ENCODE measurements around the gene CD55. TPM values are rescaled to one million over a fixed set of nuclear protein-coding genes. Genes with fewer than 3 reads are reported as not detected.

The CD55 gene
- total RNA-seq, 2 donors from 2014 or later, result 137 to 147 TPM

DNA sequence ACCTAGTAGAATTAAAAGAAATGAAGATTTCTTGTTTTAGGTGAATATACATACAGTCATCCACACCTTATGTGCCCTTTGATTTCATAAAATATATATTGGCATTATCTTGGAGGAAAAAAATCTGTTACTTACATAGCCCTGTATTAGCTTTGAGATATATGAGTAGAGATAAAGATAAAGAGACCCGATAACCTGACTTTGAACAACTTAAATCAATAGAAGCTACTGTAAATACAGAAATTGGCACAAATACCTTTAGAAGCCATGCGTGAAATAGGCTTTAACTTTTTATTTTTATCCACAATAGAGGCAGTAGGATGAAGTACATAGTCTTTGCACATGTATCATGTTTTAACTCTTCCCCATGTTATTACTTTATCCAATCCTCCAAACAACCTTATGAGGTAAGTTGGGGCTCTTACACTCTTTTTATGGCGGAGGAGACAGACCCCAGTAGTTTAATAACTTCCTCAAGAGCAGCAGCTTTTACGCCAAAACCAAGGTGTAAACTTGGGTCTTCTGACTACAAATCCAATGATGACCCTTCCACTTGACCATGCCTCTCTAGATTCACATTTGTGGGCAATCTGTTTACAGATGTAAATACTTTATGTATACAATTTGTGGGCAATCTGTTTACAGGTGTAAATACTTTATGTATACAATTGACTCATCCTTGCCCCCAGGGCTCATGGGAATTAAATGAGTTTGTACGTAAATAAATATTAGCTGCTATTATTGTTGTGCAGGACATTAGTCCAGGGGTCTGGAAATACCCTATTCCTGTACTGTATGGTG, 2.1 kb downstream of the CD55 start:
- peaks cover 60% of the 10 kb centered on the region for H3K4me1 Mint-ChIP-seq (ENCODE audit: low read depth)
- peak overlapping the region; percentile 68 to 90 for H3K4me3 Mint-ChIP-seq
- H3K9me3 Mint-ChIP-seq, result peaks cover 0 to 3% of the 10 kb centered on the region in 2 donors
- H3K27me3 Mint-ChIP-seq (ENCODE audit: low read depth), result no peaks in the 10 kb centered on the region
- DNase-seq (no peak), ATAC-seq (replicated peaks in 1 of 2) (no peak)
- H3K36me3 Mint-ChIP-seq (ENCODE audit: insufficient read depth in 2 of 2), result peaks cover 20 to 49% of the 10 kb centered on the region in 2 donors
- peak overlapping the region; percentile 87 for H3K27ac Mint-ChIP-seq

DNA sequence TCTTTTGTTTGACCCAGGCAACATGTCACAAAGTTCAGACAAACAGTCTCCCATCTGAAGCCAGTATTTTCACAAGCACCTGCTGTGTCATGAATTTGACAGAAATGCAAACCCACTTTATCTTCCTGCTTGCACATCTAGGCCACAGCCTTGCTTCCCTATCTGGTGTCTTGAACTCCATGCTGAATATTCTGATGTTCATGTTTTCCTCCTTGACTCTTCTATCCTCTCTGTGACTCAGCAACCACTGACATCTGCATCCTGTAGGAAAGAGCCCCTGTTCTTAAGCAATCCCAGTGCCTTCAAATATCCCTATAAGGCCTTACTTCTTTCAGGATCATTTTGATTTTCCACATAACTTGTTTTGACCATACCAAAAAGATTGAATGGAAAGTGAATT, 6.5 kb downstream of the CD55 start:
- Mint-ChIP-seq H3K27ac (no peak overlapping the region), H3K4me1 (ENCODE audit: low read depth) (peaks cover 67% of the 10 kb centered on the region), H3K4me3 (no peak overlapping the region), H3K36me3 (ENCODE audit: insufficient read depth in 2 of 2) (peaks cover 28 to 78% of the 10 kb centered on the region in 2 donors), H3K9me3 (peaks cover under 1 to 2% of the 10 kb centered on the region in 2 donors), H3K27me3 (ENCODE audit: low read depth) (no peaks in the 10 kb centered on the region)
- DNase-seq (no peak), ATAC-seq (replicated peaks in 1 of 2) (peak in 1 of 2 donors; percentile 18)

- no peak for DNase-seq
- Mint-ChIP-seq H3K9me3 (peaks cover 7 to 10% of the 10 kb centered on the region in 2 donors), H3K27ac (no peak overlapping the region), H3K4me3 (no peak overlapping the region), H3K36me3 (ENCODE audit: insufficient read depth in 2 of 2) (peaks cover 33 to 80% of the 10 kb centered on the region in 2 donors), H3K27me3 (ENCODE audit: low read depth) (no peaks in the 10 kb centered on the region), H3K4me1 (ENCODE audit: low read depth) (peaks cover 69% of the 10 kb centered on the region)
- ATAC-seq (replicated peaks in 1 of 2), result peak in 1 of 2 donors; percentile 39
Observed at GRCh38 chr1:207328908-207329440, 7.5 kb downstream of the CD55 start.

DNA sequence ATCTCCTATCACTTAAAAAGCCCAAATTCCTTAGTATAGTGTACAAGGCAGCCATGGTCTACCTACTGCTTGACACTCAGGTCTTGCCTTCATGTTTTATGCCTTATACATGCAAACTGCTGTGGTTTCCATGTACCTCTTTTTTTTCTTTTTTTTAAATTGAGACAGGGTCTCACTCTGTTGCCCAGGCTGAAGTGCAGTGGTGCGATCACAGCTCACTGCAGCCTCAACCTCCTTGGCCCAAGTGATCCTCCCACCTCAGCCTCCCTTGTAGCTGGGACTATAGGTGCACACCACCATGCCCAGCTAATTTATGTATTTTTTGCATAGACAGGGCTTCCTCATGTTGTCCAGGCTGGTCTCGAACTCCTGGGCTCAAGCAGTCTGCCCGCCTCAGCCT, 8.0 kb downstream of the CD55 start:
- Mint-ChIP-seq H3K27ac (peak overlapping the region; percentile 54), H3K4me3 (no peak overlapping the region), H3K4me1 (ENCODE audit: low read depth) (peaks cover 72% of the 10 kb centered on the region), H3K27me3 (ENCODE audit: low read depth) (no peaks in the 10 kb centered on the region), H3K9me3 (peaks cover 12 to 13% of the 10 kb centered on the region in 2 donors), H3K36me3 (ENCODE audit: insufficient read depth in 2 of 2) (peaks cover 38 to 82% of the 10 kb centered on the region in 2 donors)
- DNase-seq, result no peak
- ATAC-seq (replicated peaks in 1 of 2), result peak in 1 of 2 donors; percentile 36

DNA sequence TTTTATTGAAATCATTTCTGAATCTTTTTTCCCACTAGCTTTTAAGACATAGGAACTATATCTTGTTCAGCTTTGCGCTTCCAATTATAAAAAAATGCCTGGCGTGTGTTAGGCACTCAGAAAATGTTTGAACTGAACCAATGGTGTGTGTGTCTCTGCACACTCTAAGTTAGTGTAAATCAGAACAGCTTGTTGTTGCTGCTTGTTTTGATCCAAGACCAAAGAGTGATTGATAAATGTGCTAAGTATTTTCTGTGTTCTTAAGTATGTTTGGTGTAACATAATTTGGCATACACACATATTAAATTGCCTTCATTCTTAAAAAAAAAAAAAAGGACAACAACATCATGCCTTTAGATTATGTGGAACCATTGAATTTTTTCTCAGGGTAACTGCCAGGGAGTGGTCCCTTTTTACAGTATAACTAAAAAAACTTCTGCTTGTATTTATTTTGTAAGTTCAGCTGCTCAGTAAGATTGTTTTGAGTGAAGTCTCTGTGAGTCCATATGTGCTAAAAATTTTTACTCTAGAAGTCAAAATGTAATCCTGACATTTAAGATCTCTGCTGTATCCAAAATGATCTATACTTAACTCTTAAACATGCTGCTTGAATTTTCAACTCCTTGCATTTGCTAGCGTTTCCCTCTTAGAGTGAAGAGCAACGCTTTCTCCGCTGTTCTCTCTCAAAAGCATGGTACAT, 8.7 kb downstream of the CD55 start:
- no peak for DNase-seq
- peaks cover 74% of the 10 kb centered on the region for H3K4me1 Mint-ChIP-seq (ENCODE audit: low read depth)
- peak overlapping the region; percentile 58 for H3K27ac Mint-ChIP-seq
- ATAC-seq (replicated peaks in 1 of 2), result no peak
- peaks cover 40 to 85% of the 10 kb centered on the region in 2 donors for H3K36me3 Mint-ChIP-seq (ENCODE audit: insufficient read depth in 2 of 2)
- H3K27me3 Mint-ChIP-seq (ENCODE audit: low read depth), result no peaks in the 10 kb centered on the region
- no peak overlapping the region for H3K4me3 Mint-ChIP-seq
- peaks cover 12 to 15% of the 10 kb centered on the region in 2 donors for H3K9me3 Mint-ChIP-seq

- no peak overlapping the region for H3K27ac Mint-ChIP-seq
- no peak for DNase-seq
- ATAC-seq (replicated peaks in 1 of 2), result no peak
- H3K9me3 Mint-ChIP-seq, result peaks cover 12 to 15% of the 10 kb centered on the region in 2 donors
- no peaks in the 10 kb centered on the region for H3K27me3 Mint-ChIP-seq (ENCODE audit: low read depth)
- H3K4me3 Mint-ChIP-seq, result no peak overlapping the region
- peaks cover 39 to 81% of the 10 kb centered on the region in 2 donors for H3K36me3 Mint-ChIP-seq (ENCODE audit: insufficient read depth in 2 of 2)
- H3K4me1 Mint-ChIP-seq (ENCODE audit: low read depth), result peaks cover 75% of the 10 kb centered on the region
Observed at GRCh38 chr1:207331354-207332313, 10.2 kb downstream of the CD55 start.

DNA sequence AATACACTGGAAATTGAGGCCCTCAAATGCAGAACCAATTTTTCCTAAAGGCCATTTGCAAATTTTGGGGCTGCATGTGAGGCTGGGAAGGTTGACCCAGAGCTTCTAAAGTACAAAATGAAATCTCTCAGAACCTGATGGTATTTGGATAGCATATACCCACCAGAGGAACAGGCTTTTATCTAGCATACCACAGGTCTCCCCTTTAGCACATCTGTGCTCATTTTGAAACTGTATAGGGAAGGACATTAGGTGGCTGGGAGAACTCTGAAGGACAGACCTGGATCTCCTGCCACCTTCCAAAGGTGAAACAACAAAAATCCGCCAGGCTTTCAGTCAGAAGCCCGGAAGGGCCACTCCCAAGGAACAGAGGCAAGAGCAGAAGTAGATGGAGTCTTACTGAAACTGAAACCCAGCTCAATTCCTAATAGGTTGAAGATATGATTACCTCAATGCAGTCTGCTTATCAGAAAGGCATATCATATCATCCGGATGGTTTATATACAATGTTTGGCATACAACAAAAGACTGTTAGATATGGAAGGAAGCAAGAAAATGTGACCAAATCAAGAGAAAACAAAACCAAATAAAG, 11.6 kb downstream of the CD55 start:
- Mint-ChIP-seq H3K9me3 (peaks cover 12 to 15% of the 10 kb centered on the region in 2 donors), H3K27ac (peak overlapping the region; percentile 85), H3K27me3 (ENCODE audit: low read depth) (no peaks in the 10 kb centered on the region), H3K36me3 (ENCODE audit: insufficient read depth in 2 of 2) (peaks cover 42 to 80% of the 10 kb centered on the region in 2 donors), H3K4me3 (peak overlapping the region in 1 of 2 donors; percentile 36), H3K4me1 (ENCODE audit: low read depth) (peaks cover 73% of the 10 kb centered on the region)
- no peak for DNase-seq
- no peak for ATAC-seq (replicated peaks in 1 of 2)

DNA sequence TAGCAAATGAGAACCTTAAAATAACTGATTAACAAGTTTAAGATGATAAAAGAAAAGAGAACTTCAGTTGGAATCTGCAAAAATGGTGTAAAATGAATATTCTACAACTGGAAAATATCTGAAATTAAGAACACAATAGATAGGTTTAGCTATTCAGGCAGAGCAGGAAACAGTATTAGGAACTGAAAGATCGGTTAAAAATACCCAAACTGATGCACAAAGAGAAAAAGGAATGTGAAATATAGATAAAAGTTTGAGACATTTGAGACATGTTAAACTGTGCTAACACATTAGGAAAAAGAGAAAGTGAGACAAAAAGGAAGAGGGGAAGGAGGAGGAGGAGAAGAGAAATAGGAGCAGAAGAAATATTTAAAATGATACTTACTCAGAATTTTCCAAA, 12.1 kb downstream of the CD55 start:
- peak overlapping the region; percentile 85 for H3K27ac Mint-ChIP-seq
- ATAC-seq (replicated peaks in 1 of 2), result no peak
- peak overlapping the region in 1 of 2 donors; percentile 36 for H3K4me3 Mint-ChIP-seq
- peaks cover 68% of the 10 kb centered on the region for H3K4me1 Mint-ChIP-seq (ENCODE audit: low read depth)
- H3K9me3 Mint-ChIP-seq, result peaks cover 12 to 15% of the 10 kb centered on the region in 2 donors
- H3K27me3 Mint-ChIP-seq (ENCODE audit: low read depth), result no peaks in the 10 kb centered on the region
- no peak for DNase-seq
- peaks cover 39 to 75% of the 10 kb centered on the region in 2 donors for H3K36me3 Mint-ChIP-seq (ENCODE audit: insufficient read depth in 2 of 2)

DNA sequence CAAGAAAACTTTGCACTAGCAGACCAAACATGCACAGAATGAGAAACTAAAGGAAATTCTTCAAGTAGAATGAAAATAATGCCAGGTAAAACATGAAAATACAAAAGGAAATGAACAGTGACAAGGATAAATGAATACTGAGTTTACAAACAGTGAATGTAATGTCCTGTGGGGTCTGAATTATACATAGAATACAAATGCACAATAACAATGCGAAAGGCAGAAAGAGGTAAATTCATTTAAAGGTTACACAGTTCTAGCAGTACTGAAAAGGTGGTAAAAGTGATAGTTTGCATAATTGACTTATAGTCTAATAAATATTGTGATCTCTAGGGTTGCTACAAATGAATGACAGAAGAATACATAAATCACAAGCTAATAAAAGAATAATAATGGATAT, 12.9 kb downstream of the CD55 start:
- peaks cover 12 to 15% of the 10 kb centered on the region in 2 donors for H3K9me3 Mint-ChIP-seq
- H3K4me1 Mint-ChIP-seq (ENCODE audit: low read depth), result peaks cover 63% of the 10 kb centered on the region
- peak overlapping the region; percentile 97 for H3K27ac Mint-ChIP-seq
- peaks cover 34 to 69% of the 10 kb centered on the region in 2 donors for H3K36me3 Mint-ChIP-seq (ENCODE audit: insufficient read depth in 2 of 2)
- H3K27me3 Mint-ChIP-seq (ENCODE audit: low read depth), result no peaks in the 10 kb centered on the region
- ATAC-seq (replicated peaks in 1 of 2) (no peak), DNase-seq (no peak)
- peak overlapping the region; percentile 30 to 71 for H3K4me3 Mint-ChIP-seq

DNA sequence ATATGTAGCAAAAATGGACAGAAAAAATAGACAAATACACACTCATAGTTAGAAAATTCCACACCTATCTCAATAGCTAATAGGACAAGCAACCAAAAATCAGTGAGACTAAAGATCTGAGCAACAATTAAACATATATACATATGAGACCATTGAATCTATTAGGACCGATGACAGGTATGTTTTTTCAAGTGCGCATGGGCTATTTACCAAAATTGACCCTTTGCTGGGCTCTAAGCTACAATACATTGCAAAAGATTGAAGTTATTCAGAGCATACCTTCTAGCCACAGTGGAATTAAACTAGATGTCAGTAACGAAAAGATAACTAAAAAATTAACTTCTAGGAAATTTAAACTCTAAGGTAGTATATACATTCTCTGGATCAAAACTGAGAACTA, 13.7 kb downstream of the CD55 start:
- Mint-ChIP-seq H3K27me3 (ENCODE audit: low read depth) (no peaks in the 10 kb centered on the region), H3K36me3 (ENCODE audit: insufficient read depth in 2 of 2) (peaks cover 33 to 67% of the 10 kb centered on the region in 2 donors), H3K4me1 (ENCODE audit: low read depth) (peaks cover 60% of the 10 kb centered on the region), H3K27ac (peak overlapping the region; percentile 97), H3K4me3 (peak overlapping the region; percentile 5 to 71), H3K9me3 (peaks cover 12 to 17% of the 10 kb centered on the region in 2 donors)
- DNase-seq (no peak), ATAC-seq (replicated peaks in 1 of 2) (no peak)

- DNase-seq, result no peak
Observed at GRCh38 chr1:207335695-207336363, 14.4 kb downstream of the CD55 start.

More at GRCh38 chr1:207335695-207336363, 14.4 kb downstream of the CD55 start:
- ATAC-seq (replicated peaks in 1 of 2), result peak; percentile 30 to 40
- H3K27me3 Mint-ChIP-seq (ENCODE audit: low read depth), result no peaks in the 10 kb centered on the region
- peaks cover 34 to 68% of the 10 kb centered on the region in 2 donors for H3K36me3 Mint-ChIP-seq (ENCODE audit: insufficient read depth in 2 of 2)
- peak overlapping the region; percentile 78 for H3K27ac Mint-ChIP-seq
- peaks cover 12 to 17% of the 10 kb centered on the region in 2 donors for H3K9me3 Mint-ChIP-seq
- peak overlapping the region; percentile 5 to 37 for H3K4me3 Mint-ChIP-seq
- H3K4me1 Mint-ChIP-seq (ENCODE audit: low read depth), result peaks cover 56% of the 10 kb centered on the region

Measured in activated T-cell treated with anti-CD3 and anti-CD28 coated beads, Interleukin-2, amount 50 U/mL, for 72 hours (primary cell).